B cell (primary cell): ENCODE measurements around the gene RGS3. TPM values are rescaled to one million over a fixed set of nuclear protein-coding genes. Genes with fewer than 3 reads are reported as not detected.

Source experiments
- ATAC-seq: fragments of 200-7000 bp; cut with Tn5 transposase; one replicate; pipeline ENCODE4 v1.10.0; 2021; ENCODE audit warnings: low read depth, mild to moderate bottlenecking, moderate number of reproducible peaks, moderate library complexity
- CTCF ChIA-PET: fragments of 350-600 bp; sonication (Branson Sonifier 250); formaldehyde crosslinking; loops from one replicate; lab custom pipeline; 2021; ENCODE audit warnings: antibody characterized with exemption, inconsistent platforms; lab: Charles Lee
- POLR2A ChIA-PET: fragments of 350-600 bp; sonication (Branson Sonifier 250); formaldehyde crosslinking; loops from one replicate; lab custom pipeline; 2021; ENCODE audit warnings: antibody characterized with exemption; lab: Charles Lee
- DNase-seq: peaks from one replicate; pipeline ENCODE4 v3.0.0; 2013
- H2AFZ ChIP-seq: 2 replicates; pipeline ENCODE4 v1.6.1; 2012; ENCODE audit warnings: mild to moderate bottlenecking, low read depth, low read length; ENCODE audit not compliant: insufficient read depth, poor library complexity, severe bottlenecking
- H3K27ac ChIP-seq, 2 donors: 1 replicate in 1 of 2; 2 replicates in 1 of 2; pipeline ENCODE4 v1.5.1; 2012 to 2013; ENCODE audit warnings: low read length in 2 of 2, mild to moderate bottlenecking in 2 of 2, moderate library complexity in 1 of 2
- H3K27me3 ChIP-seq, 4 experiments: fragments of 200-600 bp in 1 of 4; sonication (generic) in 1 of 4; replicated peaks in 1 of 4; 1 replicate in 2 of 4; 2 replicates in 2 of 4; pipeline versions ENCODE4 v1.6.1 to v1.7.0; 2013 to 2016; ENCODE audit warnings: low read length in 3 of 4, mild to moderate bottlenecking in 2 of 4, mixed read lengths in 1 of 4, moderate library complexity in 1 of 4; ENCODE audit not compliant: insufficient read depth in 4 of 4, control insufficient read depth in 3 of 4; ENCODE audit errors: control extremely low read depth in 1 of 4
- H3K36me3 ChIP-seq, 2 experiments: replicated peaks in 1 of 2; 1 replicate in 1 of 2; 2 replicates in 1 of 2; pipeline versions ENCODE4 v1.6.1 to v1.7.1; 2013; ENCODE audit warnings: low read length in 1 of 2; ENCODE audit not compliant: insufficient read depth in 2 of 2, control insufficient read depth in 1 of 2; ENCODE audit errors: control extremely low read depth in 1 of 2, extremely low read depth in 1 of 2
- H3K4me1 ChIP-seq, 2 donors: fragments of 200-600 bp in 1 of 2; sonication (generic) in 1 of 2; 1 replicate in 1 of 2; 2 replicates in 1 of 2; pipeline versions ENCODE4 v1.5.1 to v1.6.1; 2013 to 2017; ENCODE audit warnings: low read length in 2 of 2; ENCODE audit not compliant: control insufficient read depth in 2 of 2, insufficient read depth in 2 of 2
- H3K4me2 ChIP-seq: replicated peaks from 2 replicates; pipeline ENCODE3; 2012; ENCODE audit warnings: mild to moderate bottlenecking, low read depth, low read length; ENCODE audit not compliant: poor library complexity, severe bottlenecking
- H3K4me3 ChIP-seq, 5 experiments: fragments of 200-600 bp in 1 of 5; sonication (generic) in 1 of 5; 1 replicate in 3 of 5; 2 replicates in 2 of 5; pipeline versions ENCODE4 v1.5.1 to v1.7.0; 2011 to 2016; ENCODE audit warnings: low read length in 4 of 5, mild to moderate bottlenecking in 4 of 5, low read depth in 2 of 5, control low read depth in 1 of 5, moderate library complexity in 1 of 5; ENCODE audit not compliant: insufficient read depth in 1 of 5; ENCODE audit errors: control extremely low read depth in 1 of 5, extremely low read depth in 1 of 5
- H3K79me2 ChIP-seq: fragments of 200-600 bp; sonication (generic); one replicate; pipeline ENCODE4 v1.6.0; 2016; ENCODE audit warnings: low read length; ENCODE audit not compliant: control insufficient read depth, insufficient read depth
- H3K9ac ChIP-seq: fragments of 200-600 bp; sonication (generic); 2 replicates; pipeline ENCODE4 v1.6.1; 2017; ENCODE audit warnings: mild to moderate bottlenecking, low read length, moderate library complexity
- H3K9me3 ChIP-seq, 3 donors: one replicate each; pipeline versions ENCODE4 v1.6.1 to v1.7.1; 2013; ENCODE audit warnings: low read length in 2 of 3; ENCODE audit not compliant: control insufficient read depth in 2 of 3, insufficient read depth in 1 of 3; ENCODE audit errors: control extremely low read depth in 1 of 3
- H4K20me1 ChIP-seq: 2 replicates; pipeline ENCODE4 v1.6.0; 2012; ENCODE audit warnings: mild to moderate bottlenecking, low read length; ENCODE audit not compliant: insufficient read depth, control insufficient read depth, poor library complexity, severe bottlenecking
- H3K27ac Mint-ChIP-seq: one replicate; pipeline ENCODE4 v1.8.0; 2021; ENCODE audit warnings: mixed read lengths
- H3K27me3 Mint-ChIP-seq: one replicate; pipeline ENCODE4 v1.8.0; 2021; ENCODE audit warnings: mixed read lengths
- H3K4me1 Mint-ChIP-seq: one replicate; pipeline ENCODE4 v1.8.0; 2021; ENCODE audit warnings: mixed read lengths
- H3K4me3 Mint-ChIP-seq: one replicate; pipeline ENCODE4 v1.8.0; 2021; ENCODE audit warnings: mixed read lengths
- H3K9me3 Mint-ChIP-seq: one replicate; pipeline ENCODE4 v1.8.0; 2022; ENCODE audit warnings: mixed read lengths; ENCODE audit not compliant: insufficient read depth
- CTCF ChIP-seq: fragments of 200-600 bp; IDR thresholded peaks from one replicate; pipeline ENCODE4 v1.8.0; 2022; ENCODE audit warnings: antibody characterized with exemption, mild to moderate bottlenecking
- EZH2 ChIP-seq: IDR thresholded peaks from 2 replicates; pipeline ENCODE4 v1.6.1; 2012; ENCODE audit warnings: borderline replicate concordance, low read depth, mild to moderate bottlenecking, moderate library complexity, low read length; ENCODE audit not compliant: insufficient read depth, poor library complexity, severe bottlenecking
- WGBS: methylation state at CpG from one replicate; pipeline ENCODE4 v1.1.5; 2013; ENCODE audit warnings: missing lambda C conversion rate; ENCODE audit not compliant: insufficient coverage; 5-methylcytosine and 5-hydroxymethylcytosine counted together
- intact Hi-C: fragments of 100-400 bp; cut with micrococcal nuclease; formaldehyde crosslinking; loops from one replicate; pipeline ENCODE4 v1.10.0; 2022
- polyA plus RNA-seq: library from polyadenylated mRNA; depleted of rRNA; stranded (reverse); fragments of >200 nt; gene quantifications from 2 replicates; pipeline ENCODE4 v1.2.3, GENCODE V29; 2012
- total RNA-seq, 2 donors: library from RNA; stranded (reverse); fragments of 120-200 nt in 1 of 2; gene quantifications; 1 replicate in 1 of 2; 2 replicates in 1 of 2; pipeline versions ENCODE4 v1.2.3 to v1.2.4, GENCODE V29; 2013 to 2022

The RGS3 gene
- total and polyA plus RNA-seq, 2 donors (not counting 1 experiment from before 2014, with no cell fraction given): 12.0 to 15.6 TPM

- Histone ChIP-seq H3K4me2 (no peak overlapping the region), H3K9ac (no peak overlapping the region), H3K4me1 (no peaks in the 10 kb centered on the region), H3K27ac (no peak overlapping the region), H4K20me1 (no peaks in the 10 kb centered on the region), H3K27me3 (no peaks in the 10 kb centered on the region), H2AFZ (no peak overlapping the region), H3K79me2 (no peaks in the 10 kb centered on the region), H3K36me3 (no peaks in the 10 kb centered on the region), H3K9me3 (no peaks in the 10 kb centered on the region), H3K4me3 (no peak overlapping the region)
- H3K9me3 Mint-ChIP-seq: no peaks in the 10 kb centered on the region
- ChIA-PET CTCF (no interaction called here), POLR2A (no interaction called here)
- WGBS: 95% methylated on average over 7 of the region's 8 CpGs
- H3K27me3 Mint-ChIP-seq: peaks cover 16% of the 10 kb centered on the region
- ATAC-seq: no peak
- H3K4me1 Mint-ChIP-seq: no peaks in the 10 kb centered on the region
- H3K27ac Mint-ChIP-seq: no peak overlapping the region
- no peak for TF ChIP-seq CTCF
- TF ChIP-seq EZH2: no peak
- no peak overlapping the region for H3K4me3 Mint-ChIP-seq
- DNase-seq: no peak
- intact Hi-C loops: no loop called here
Measured at GRCh38 chr9:113474360-113475028, 11.0 kb downstream of the RGS3 start.

GRCh38 chr9:113475031-113475430 is 11.5 kb downstream of the RGS3 start:
- POLR2A ChIA-PET: no interaction called here

More at GRCh38 chr9:113475031-113475430, 11.5 kb downstream of the RGS3 start:
- Histone ChIP-seq H3K4me2 (no peak overlapping the region), H2AFZ (no peak overlapping the region), H3K79me2 (no peaks in the 10 kb centered on the region), H4K20me1 (no peaks in the 10 kb centered on the region), H3K36me3 (no peaks in the 10 kb centered on the region), H3K27me3 (no peaks in the 10 kb centered on the region), H3K9me3 (no peaks in the 10 kb centered on the region), H3K27ac (no peak overlapping the region), H3K4me3 (no peak overlapping the region), H3K4me1 (no peaks in the 10 kb centered on the region), H3K9ac (no peak overlapping the region)
- 100% methylated on average over 2 of the region's 2 CpGs for WGBS
- ATAC-seq (no peak), DNase-seq (no peak)
- no peak for TF ChIP-seq CTCF
- no peak for TF ChIP-seq EZH2
- intact Hi-C loops: no loop called here
- Mint-ChIP-seq H3K27ac (no peak overlapping the region), H3K9me3 (no peaks in the 10 kb centered on the region), H3K4me3 (no peak overlapping the region), H3K27me3 (peaks cover 19% of the 10 kb centered on the region), H3K4me1 (no peaks in the 10 kb centered on the region)
- CTCF ChIA-PET: no interaction called here
